Psoas muscle (tissue), 8 donors: Measurements from ENCODE around the gene COBL. TPM values are rescaled to one million over a fixed set of nuclear protein-coding genes. Genes with fewer than 3 reads are reported as not detected.

ENCODE experiments used
- ATAC-seq, 4 donors: fragments of 200-7000 bp; cut with Tn5 transposase; one replicate each; pipeline ENCODE4 v1.9.1; 2020; ENCODE audit warnings: moderate library complexity in 3 of 4, mild to moderate bottlenecking in 2 of 4
- DNase-seq, 2 donors: peaks; one replicate each; pipeline ENCODE4 v3.0.0-alpha.2; 2020
- H3K27ac ChIP-seq: fragments of 200-600 bp; one replicate; pipeline ENCODE4 v1.8.0; 2022
- H3K27me3 ChIP-seq, 3 donors: fragments of 200-600 bp in 1 of 3; one replicate each; pipeline versions ENCODE4 v1.6.1 to v1.8.0; 2013 to 2022; ENCODE audit warnings: low read length in 2 of 3, mild to moderate bottlenecking in 2 of 3, moderate library complexity in 1 of 3; ENCODE audit not compliant: insufficient read depth in 3 of 3
- H3K36me3 ChIP-seq, 2 donors: fragments of 200-600 bp in 1 of 2; one replicate each; pipeline versions ENCODE4 v1.6.1 to v1.8.0; 2013 to 2022; ENCODE audit warnings: low read depth in 1 of 2, mild to moderate bottlenecking in 1 of 2, moderate library complexity in 1 of 2; ENCODE audit not compliant: insufficient read depth in 1 of 2
- H3K4me1 ChIP-seq: fragments of 200-600 bp; one replicate; pipeline ENCODE4 v1.8.0; 2022
- H3K4me3 ChIP-seq: fragments of 200-600 bp; one replicate; pipeline ENCODE4 v1.8.0; 2022; ENCODE audit warnings: mild to moderate bottlenecking
- H3K9me3 ChIP-seq: fragments of 200-600 bp; one replicate; pipeline ENCODE4 v1.8.0; 2022
- CTCF ChIP-seq: fragments of 200-600 bp; IDR thresholded peaks from one replicate; pipeline ENCODE4 v1.8.0; 2022; ENCODE audit warnings: antibody characterized with exemption
- WGBS, 3 donors: extraction: QIAGEN DNeasy Blood & Tissue Kit; methylation state at CpG; one replicate each; pipeline versions ENCODE4 v1.1.6 to v1.1.7; 2013; 5-methylcytosine and 5-hydroxymethylcytosine counted together
- intact Hi-C, 2 donors: fragments of 100-400 bp; cut with DNase I; formaldehyde crosslinking; loops; one replicate each; pipeline versions ENCODE4 v1.11.0 to v1.14.2; 2022
- polyA plus RNA-seq, 3 donors: library from polyadenylated mRNA; stranded (reverse); fragments of 200-250 nt; gene quantifications; one replicate each; pipeline ENCODE4 v1.2.3, GENCODE V29; 2013
- total RNA-seq, 4 donors: library from RNA; stranded (reverse); fragmentation: NEBNext Ultra II Directional in 2 of 4; extraction: Animal tissue kit (Norgen Biotek cat#: 25700) in 2 of 4; gene quantifications; one replicate each; pipeline versions ENCODE4 v1.2.1 to v1.2.4, GENCODE V29; 2021 to 2023
- donor health status: healthy with polysubstance abuse.
- donor health status: DM: no; HTN: no; CAD: no; lungs with moderate emphysema.
- donor health status: Bipolar disorder and iron deficiency.
- donor health status: healthy.
- donor health status: DM: yes; HTN: yes; CAD: no.
- donor health status: DM: no; HTN: no; CAD: no.
- donor health status: DM: no; HTN: no; CAD: no.
- donor health status: DM: yes; HTN: yes; CAD: no.

The COBL gene
- total and polyA plus RNA-seq, 7 donors = 57.5 to 139 (median 115) TPM

GRCh38 chr7:51244053-51244452 is 72.6 kb downstream of the COBL start:
- no peak overlapping the region for H3K27ac ChIP-seq
- H3K9me3 ChIP-seq = no peaks in the 10 kb centered on the region
- WGBS, 3 donors = 73 to 90% (median 78%) methylated on average over 5 of the region's 5 CpGs
- TF ChIP-seq CTCF = no peak
- DNase-seq (no peak), ATAC-seq (no peak)
- intact Hi-C loops = no loop called here
- H3K36me3 ChIP-seq = no peaks in the 10 kb centered on the region
- no peaks in the 10 kb centered on the region for H3K27me3 ChIP-seq
- peaks cover 27% of the 10 kb centered on the region for H3K4me1 ChIP-seq
- H3K4me3 ChIP-seq = no peak overlapping the region

DNA sequence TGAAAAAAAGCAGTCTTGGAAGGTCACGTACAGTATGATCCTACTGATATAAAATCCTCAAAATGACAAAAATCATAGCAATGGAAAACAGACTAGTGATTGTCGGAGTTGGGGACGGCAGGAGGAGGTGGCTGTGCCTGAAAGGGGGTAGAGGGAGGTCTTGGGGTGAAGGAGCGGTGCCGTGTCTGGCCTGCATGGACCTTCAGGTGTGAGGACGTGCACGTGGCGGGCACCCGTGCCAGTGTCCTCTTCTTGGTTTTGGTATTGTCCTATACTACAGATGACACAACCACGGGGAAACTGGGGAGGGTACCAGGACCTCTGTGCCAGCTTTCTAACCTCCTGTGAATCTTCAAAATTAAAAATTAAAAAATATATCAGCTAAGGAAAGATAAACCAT is 73.0 kb downstream of the COBL start:
- intact Hi-C loops = no loop called here
- Histone ChIP-seq H3K9me3 (no peaks in the 10 kb centered on the region), H3K4me1 (peaks cover 23% of the 10 kb centered on the region), H3K36me3 (no peaks in the 10 kb centered on the region), H3K27ac (no peak overlapping the region), H3K4me3 (no peak overlapping the region), H3K27me3 (no peaks in the 10 kb centered on the region)
- DNase-seq (no peak), ATAC-seq (no peak)
- WGBS, 3 donors = 96 to 99% (median 96%) methylated on average over 10 of the region's 10 CpGs
- no peak for TF ChIP-seq CTCF

DNA sequence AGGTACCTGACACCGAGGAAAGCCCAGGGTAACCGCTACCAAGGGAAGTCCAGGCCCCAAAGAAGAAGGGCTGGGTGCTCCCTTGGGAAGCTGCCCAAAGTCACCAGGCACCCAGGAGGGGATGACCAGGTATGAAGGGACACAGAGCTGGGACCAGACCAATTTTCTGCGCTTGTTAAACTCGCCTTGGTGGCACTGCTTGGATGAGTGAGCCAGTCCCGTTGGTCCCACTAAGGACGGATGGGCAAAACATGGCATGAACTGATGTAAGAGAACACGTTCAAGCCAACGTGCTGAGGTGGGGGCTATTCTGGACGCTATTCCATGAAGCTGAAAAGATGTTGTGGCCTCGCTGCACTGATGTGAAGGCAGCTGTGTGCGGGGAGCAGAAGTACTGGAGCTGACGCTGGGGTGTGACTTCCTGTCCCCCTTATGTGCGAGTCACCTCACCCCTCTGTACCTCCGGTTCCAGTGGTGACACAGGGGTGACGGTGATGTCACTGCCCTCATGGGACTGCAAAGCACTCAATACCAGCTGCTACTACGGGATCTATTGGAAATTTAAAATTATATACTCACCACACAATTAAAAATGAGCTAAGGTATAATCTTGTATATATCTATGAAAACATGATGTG is 73.6 kb downstream of the COBL start:
- Histone ChIP-seq H3K4me1 (peaks cover 23% of the 10 kb centered on the region), H3K27ac (no peak overlapping the region), H3K9me3 (no peaks in the 10 kb centered on the region), H3K27me3 (no peaks in the 10 kb centered on the region), H3K4me3 (no peak overlapping the region), H3K36me3 (no peaks in the 10 kb centered on the region)
- 84 to 88% (median 87%) methylated on average over 16 of the region's 16 CpGs for WGBS, 3 donors
- DNase-seq = no peak
- ATAC-seq = no peak
- intact Hi-C loops = no loop called here
- TF ChIP-seq CTCF = no peak

GRCh38 chr7:51242007-51242691 is 74.5 kb downstream of the COBL start:
- DNase-seq (no peak), ATAC-seq (no peak)
- intact Hi-C loops = no loop called here
- 82 to 89% (median 84%) methylated on average over 5 of the region's 5 CpGs for WGBS, 3 donors
- Histone ChIP-seq H3K27me3 (no peaks in the 10 kb centered on the region), H3K27ac (no peak overlapping the region), H3K4me1 (peaks cover 20% of the 10 kb centered on the region), H3K9me3 (no peaks in the 10 kb centered on the region), H3K4me3 (no peak overlapping the region), H3K36me3 (no peaks in the 10 kb centered on the region)
- no peak for TF ChIP-seq CTCF
